ENCODE data around the gene GRAMD2A. TPM values are rescaled to one million over a fixed set of nuclear protein-coding genes. Genes with fewer than 3 reads are reported as not detected.

The GRAMD2A gene
- total and polyA plus RNA-seq, 3 donors from 2014 or later = 0.31 to 3.1 (median 1.4) TPM

DNA sequence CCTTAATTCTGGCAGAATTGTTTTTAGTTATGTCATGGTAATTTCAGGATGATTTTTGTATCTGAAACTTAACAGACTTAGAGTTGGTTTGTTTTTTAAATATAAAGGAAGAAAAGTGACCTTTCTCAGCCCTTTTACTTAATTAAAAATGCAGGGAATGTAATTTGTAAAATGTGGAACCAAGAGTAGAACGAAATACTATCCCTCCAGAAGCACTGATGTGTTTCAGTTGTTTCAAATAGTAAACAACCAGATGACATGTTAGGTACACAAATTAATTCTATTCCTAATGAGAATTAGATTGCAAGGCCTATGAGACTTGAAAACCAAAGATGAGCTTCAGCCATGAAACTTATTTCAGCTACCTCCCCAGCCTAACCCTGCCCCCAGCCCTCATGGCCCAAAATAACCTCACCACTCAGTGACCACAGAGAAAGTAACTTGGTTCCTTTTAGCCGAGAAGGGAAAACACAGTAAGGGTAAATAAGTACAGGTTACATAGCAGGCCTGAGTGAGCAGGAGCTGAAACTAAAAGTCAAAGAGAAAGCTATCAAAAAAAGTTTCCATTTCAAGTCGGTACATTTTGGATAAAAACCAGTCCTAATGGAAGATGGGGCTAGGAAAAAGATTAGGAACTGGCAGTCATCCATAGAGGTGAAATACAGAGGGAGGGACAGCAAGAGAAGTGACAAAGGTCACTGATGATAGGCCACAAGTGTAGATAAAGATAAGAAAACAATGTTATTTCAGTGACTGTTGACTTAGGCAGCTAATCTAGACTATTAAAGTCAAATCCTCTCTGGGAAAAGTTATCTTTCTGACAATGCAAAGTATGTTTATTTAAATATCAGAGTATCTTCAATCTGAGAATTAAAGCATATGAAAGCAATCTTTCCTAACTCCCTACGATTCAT is 56.2 kb downstream of the GRAMD2A start:
- no peak for DNase-seq
- intact Hi-C loops (cut with DNase I; ENCODE audit: low total_unique reads) = no loop called here
- no peaks in the 10 kb centered on the region for H3K27me3 ChIP-seq
- WGBS, 2 donors = 49 to 59% methylated on average over 4 of the region's 4 CpGs
- peaks cover 8% of the 10 kb centered on the region for H3K4me1 ChIP-seq
- TF ChIP-seq POLR2A (IDR thresholded peaks at IDR 0.05) (no peak), CTCF (IDR thresholded peaks at IDR 0.05) (no peak)
- no peaks in the 10 kb centered on the region for H3K36me3 ChIP-seq (ENCODE audit: low read depth, missing control alignments)
- H3K27ac ChIP-seq = peak overlapping the region in 1 of 2 donors; percentile 48
- H3K4me3 ChIP-seq = no peak overlapping the region
- no peaks in the 10 kb centered on the region for H3K9me3 ChIP-seq

- no peaks in the 10 kb centered on the region for H3K27me3 ChIP-seq
- peaks cover 8% of the 10 kb centered on the region for H3K4me1 ChIP-seq
- no peaks in the 10 kb centered on the region for H3K36me3 ChIP-seq (ENCODE audit: low read depth, missing control alignments)
- H3K4me3 ChIP-seq = no peak overlapping the region
- intact Hi-C loops (cut with DNase I; ENCODE audit: low total_unique reads) = no loop called here
- DNase-seq = no peak
- H3K27ac ChIP-seq = no peak overlapping the region
- WGBS, 2 donors = 65 to 71% methylated on average over 3 of the region's 3 CpGs
- TF ChIP-seq POLR2A (IDR thresholded peaks at IDR 0.05) = no peak
- TF ChIP-seq CTCF (IDR thresholded peaks at IDR 0.05) = no peak
- H3K9me3 ChIP-seq = no peaks in the 10 kb centered on the region
Measured at GRCh38 chr15:72140088-72140487, 57.5 kb downstream of the GRAMD2A start.

GRCh38 chr15:72139667-72140066 is 57.9 kb downstream of the GRAMD2A start:
- TF ChIP-seq CTCF (IDR thresholded peaks at IDR 0.05) = no peak
- TF ChIP-seq POLR2A (IDR thresholded peaks at IDR 0.05) = no peak
- Histone ChIP-seq H3K27me3 (no peaks in the 10 kb centered on the region), H3K4me1 (peaks cover 8% of the 10 kb centered on the region), H3K9me3 (no peaks in the 10 kb centered on the region), H3K36me3 (ENCODE audit: low read depth, missing control alignments) (no peaks in the 10 kb centered on the region), H3K27ac (no peak overlapping the region), H3K4me3 (no peak overlapping the region)
- intact Hi-C loops (cut with DNase I; ENCODE audit: low total_unique reads) = no loop called here
- DNase-seq = no peak
- WGBS, 2 donors = 84 to 93% methylated on average over 4 of the region's 4 CpGs

DNA sequence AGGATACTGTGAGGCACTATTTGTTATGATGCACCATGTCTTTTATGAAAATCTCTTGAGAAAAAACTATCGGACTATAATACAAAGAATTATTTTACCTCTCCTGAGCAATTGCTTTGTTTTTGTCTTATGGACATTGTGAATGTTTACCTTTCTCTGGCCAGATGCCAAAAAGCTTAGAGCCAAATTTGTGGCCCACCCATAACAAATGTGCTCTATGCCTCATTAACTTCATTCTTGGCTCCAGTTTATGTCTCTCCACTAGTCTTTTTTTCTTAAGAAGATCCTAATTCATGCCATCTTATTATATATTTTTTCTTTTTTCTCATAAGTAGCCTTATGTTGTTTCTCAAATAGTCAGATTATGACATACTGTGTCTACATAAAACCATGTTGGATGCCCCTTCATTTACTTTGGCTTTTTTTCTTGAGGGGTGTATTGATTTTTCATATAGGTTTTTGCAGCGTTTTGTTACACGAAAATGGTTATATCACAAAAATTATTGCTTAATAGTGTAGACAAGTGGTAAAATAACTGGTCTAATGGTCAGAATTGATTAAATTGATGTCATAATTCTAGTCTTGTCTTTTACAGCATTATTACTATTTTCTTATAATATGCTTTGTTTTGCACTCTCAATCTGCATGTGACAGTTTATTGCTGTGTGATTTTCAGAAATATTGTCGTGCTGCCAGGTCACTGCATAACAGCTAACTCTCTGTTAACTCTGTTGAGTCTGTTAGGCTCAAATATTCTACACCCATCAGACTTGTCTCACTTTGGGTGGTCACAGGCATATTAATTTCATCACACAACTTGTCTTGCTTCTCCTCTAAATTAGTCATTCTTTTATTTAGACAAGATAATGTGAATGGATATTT is 61.2 kb downstream of the GRAMD2A start:
- Histone ChIP-seq H3K9me3 (no peaks in the 10 kb centered on the region), H3K4me1 (peaks cover 8% of the 10 kb centered on the region), H3K36me3 (ENCODE audit: low read depth, missing control alignments) (no peaks in the 10 kb centered on the region), H3K27me3 (no peaks in the 10 kb centered on the region), H3K27ac (no peak overlapping the region), H3K4me3 (no peak overlapping the region)
- no peak for TF ChIP-seq POLR2A (IDR thresholded peaks at IDR 0.05)
- TF ChIP-seq CTCF (IDR thresholded peaks at IDR 0.05) = no peak
- WGBS, 2 donors = 86 to 88% methylated on average over 4 of the region's 4 CpGs
- intact Hi-C loops (cut with DNase I; ENCODE audit: low total_unique reads) = no loop called here
- DNase-seq = no peak
